CD4-positive, alpha-beta memory T cell (primary cell): ENCODE data around the gene METTL1. TPM values are rescaled to one million over a fixed set of nuclear protein-coding genes. Genes with fewer than 3 reads are reported as not detected.

ENCODE experiments used
- CTCF ChIA-PET: fragments of 350-600 bp; sonication (Branson Sonifier 250); formaldehyde crosslinking; loops from one replicate; lab custom pipeline; 2021; ENCODE audit warnings: inconsistent platforms; ENCODE audit not compliant: partially characterized antibody; lab: Charles Lee
- POLR2A ChIA-PET: fragments of 350-600 bp; sonication (Branson Sonifier 250); formaldehyde crosslinking; loops from one replicate; lab custom pipeline; 2021; ENCODE audit not compliant: partially characterized antibody; lab: Charles Lee
- DNase-seq, 5 donors: peaks; one replicate each; pipeline versions ENCODE4 v3.0.0 to v3.0.0-alpha.2; 2020 to 2022; ENCODE audit warnings: mixed read lengths in 1 of 5
- H3K27ac ChIP-seq: one replicate; pipeline ENCODE4 v1.7.0; 2013; ENCODE audit warnings: low read depth, low read length
- H3K27me3 ChIP-seq: 2 replicates; pipeline ENCODE4 v1.7.0; 2013; ENCODE audit warnings: mild to moderate bottlenecking, low read length, moderate library complexity; ENCODE audit not compliant: insufficient read depth
- H3K36me3 ChIP-seq: 2 replicates; pipeline ENCODE4 v1.7.0; 2013; ENCODE audit warnings: mild to moderate bottlenecking, low read length, moderate library complexity; ENCODE audit not compliant: insufficient read depth
- H3K4me1 ChIP-seq: 2 replicates; pipeline ENCODE4 v1.7.0; 2013; ENCODE audit warnings: mild to moderate bottlenecking, low read length, moderate library complexity; ENCODE audit not compliant: insufficient read depth
- H3K4me3 ChIP-seq, 2 donors: one replicate each; pipeline ENCODE4 v1.7.0; 2013; ENCODE audit warnings: low read length in 2 of 2, mild to moderate bottlenecking in 1 of 2
- H3K9me3 ChIP-seq, 2 donors: one replicate each; pipeline ENCODE4 v1.7.0; 2013; ENCODE audit warnings: low read length in 2 of 2, control low read depth in 1 of 2; ENCODE audit not compliant: control insufficient read depth in 1 of 2
- H3K27ac Mint-ChIP-seq, 7 donors: one replicate each; pipeline ENCODE4 v1.8.0; 2020 to 2021; ENCODE audit warnings: mixed read lengths in 7 of 7, mild to moderate bottlenecking in 6 of 7, inconsistent platforms in 3 of 7, moderate library complexity in 3 of 7
- H3K27me3 Mint-ChIP-seq, 2 donors: one replicate each; pipeline ENCODE4 v1.8.0; 2020 to 2021; ENCODE audit warnings: mixed read lengths in 2 of 2
- H3K36me3 Mint-ChIP-seq, 2 donors: one replicate each; pipeline ENCODE4 v1.8.0; 2020 to 2021; ENCODE audit warnings: mixed read lengths in 2 of 2, inconsistent platforms in 1 of 2, mild to moderate bottlenecking in 1 of 2
- H3K4me1 Mint-ChIP-seq, 4 donors: one replicate each; pipeline ENCODE4 v1.8.0; 2020 to 2021; ENCODE audit warnings: mixed read lengths in 4 of 4, mild to moderate bottlenecking in 1 of 4
- H3K4me3 Mint-ChIP-seq, 8 donors: one replicate each; pipeline ENCODE4 v1.8.0; 2020 to 2021; ENCODE audit warnings: mixed read lengths in 8 of 8, mild to moderate bottlenecking in 7 of 8, moderate library complexity in 6 of 8, inconsistent platforms in 3 of 8
- H3K9me3 Mint-ChIP-seq, 8 donors: one replicate each; pipeline ENCODE4 v1.8.0; 2020 to 2021; ENCODE audit warnings: mixed read lengths in 8 of 8, mild to moderate bottlenecking in 5 of 8, inconsistent platforms in 3 of 8, moderate library complexity in 1 of 8
- intact Hi-C: fragments of 100-400 bp; cut with micrococcal nuclease; formaldehyde crosslinking; loops from one replicate; pipeline ENCODE4 v1.15.1; 2023
- polyA plus RNA-seq, 2 donors: library from polyadenylated mRNA; unstranded; fragments of 300-500 nt; fragmentation: Illumina TruSeq; gene quantifications; one replicate each; pipeline ENCODE4 v1.2.3, GENCODE V29; 2021
- total RNA-seq, 2 experiments: library from RNA; stranded (reverse); gene quantifications; one replicate each; pipeline ENCODE4 v1.2.3, GENCODE V29; 2021

The METTL1 gene
- total and polyA plus RNA-seq, 4 experiments from 2014 or later, result 9.9 to 19.1 (median 13.6) TPM

DNA sequence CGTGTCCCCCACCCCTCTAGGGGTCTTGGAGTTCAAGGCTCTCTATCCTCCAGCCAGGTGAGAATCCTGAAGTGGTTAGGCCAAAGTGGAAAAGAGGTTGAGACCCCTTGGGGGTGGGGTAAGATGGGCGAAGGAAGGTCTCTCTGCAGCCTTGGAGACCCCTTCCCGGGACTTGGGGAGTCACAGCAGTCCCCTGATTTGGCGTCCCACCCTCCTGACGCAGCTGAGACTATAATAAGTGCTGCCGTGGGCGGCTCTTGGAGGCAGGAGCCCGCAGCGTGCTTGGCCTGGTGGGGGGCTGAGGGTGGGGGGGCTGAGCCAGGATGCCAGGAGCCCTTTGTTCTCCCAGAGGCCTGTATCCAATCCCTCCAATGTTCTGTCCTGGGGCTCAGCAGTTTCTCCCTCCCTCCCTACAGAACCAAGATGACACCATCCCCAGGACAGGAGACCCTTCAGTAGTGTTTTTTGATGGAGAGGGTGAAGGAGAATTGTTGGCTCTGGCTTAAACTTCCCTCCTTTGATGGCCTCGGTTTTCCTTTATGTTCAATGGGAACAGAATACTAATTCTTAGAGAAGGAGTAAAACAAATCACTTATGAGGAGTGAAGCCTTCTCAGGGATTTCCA, 31.9 kb downstream of the METTL1 start:
- Mint-ChIP-seq H3K4me3 (peak overlapping the region; percentile 17 to 98 (median 82)), H3K9me3 (peaks cover 0 to 3% (median 0%) of the 10 kb centered on the region in 8 donors), H3K36me3 (peaks cover 14 to 40% of the 10 kb centered on the region in 2 donors), H3K4me1 (peaks cover 29 to 64% (median 48%) of the 10 kb centered on the region in 4 donors), H3K27me3 (no peaks in the 10 kb centered on the region), H3K27ac (peak overlapping the region; percentile 88 to 99 (median 93))
- POLR2A ChIA-PET, result interaction anchor here (1.8 to 3.4 kb wide), 7 partner anchors 11 to 46 kb away, joined by 5 to 32 read pairs (median 16); partner anchors contain the start of genes CDK4 and OS9
- DNase-seq, result no peak
- intact Hi-C loops, result loop anchor here (2.0 to 5.0 kb wide), 4 partner anchors 15 to 278 kb away; partner anchors contain the start of genes ARHGAP9, DDIT3 and MARCHF9
- H3K9me3 ChIP-seq, result no peaks in the 10 kb centered on the region
- peaks cover 60% of the 10 kb centered on the region for H3K4me1 ChIP-seq
- no peaks in the 10 kb centered on the region for H3K27me3 ChIP-seq
- peaks cover 15% of the 10 kb centered on the region for H3K36me3 ChIP-seq
- CTCF ChIA-PET, result interaction anchor here (1.0 to 6.3 kb wide), 6 partner anchors 14 to 281 kb away, joined by 3 to 51 read pairs (median 8); partner anchors contain the start of gene MARCHF9
- peak overlapping the region; percentile 7 to 96 for H3K4me3 ChIP-seq
- peak overlapping the region; percentile 92 for H3K27ac ChIP-seq

- no peaks in the 10 kb centered on the region for H3K9me3 ChIP-seq
- H3K4me3 ChIP-seq, result no peak overlapping the region
These were observed 32.5 kb downstream of the METTL1 start for GRCh38 chr12:57739387-57739786.

GRCh38 chr12:57738661-57739237, 33.2 kb downstream of the METTL1 start, which contains the start of gene AGAP2:
AGAP2 (minus strand) TSS chr12:57738742; CDS start chr12:57738246, 496 bp downstream.
- peak within 1 kb of the TSS; percentile 85 to 98 (median 91) for H3K27ac Mint-ChIP-seq
- CTCF ChIA-PET, result interaction anchor here (1.0 to 1.1 kb wide), 2 partner anchors 14 to 18 kb away, joined by 3 to 5 read pairs; no protein-coding TSS in a partner anchor
- no peak for DNase-seq

More at GRCh38 chr12:57739387-57739786, 32.5 kb downstream of the METTL1 start:
- Mint-ChIP-seq H3K4me1 (peaks cover 32 to 64% (median 48%) of the 10 kb centered on the region in 4 donors), H3K36me3 (peaks cover 20 to 42% of the 10 kb centered on the region in 2 donors), H3K4me3 (peak overlapping the region; percentile 61 to 78 (median 72)), H3K27me3 (no peaks in the 10 kb centered on the region), H3K9me3 (peaks cover 0 to 2% (median 0%) of the 10 kb centered on the region in 8 donors), H3K27ac (peak overlapping the region; percentile 85 to 98 (median 91))
- POLR2A ChIA-PET, result interaction anchor here (0.7 to 2.5 kb wide), 2 partner anchors 13 to 15 kb away, joined by 3 to 11 read pairs; no protein-coding TSS in a partner anchor
- Histone ChIP-seq H3K27me3 (no peaks in the 10 kb centered on the region), H3K36me3 (peaks cover 21% of the 10 kb centered on the region), H3K27ac (peak overlapping the region; percentile 92), H3K4me1 (peaks cover 58% of the 10 kb centered on the region)
- intact Hi-C loops, result no loop called here
- CTCF ChIA-PET, result interaction anchor here (1.0 to 1.1 kb wide), 2 partner anchors 15 to 17 kb away, joined by 3 to 5 read pairs; no protein-coding TSS in a partner anchor
- no peak for DNase-seq

DNA sequence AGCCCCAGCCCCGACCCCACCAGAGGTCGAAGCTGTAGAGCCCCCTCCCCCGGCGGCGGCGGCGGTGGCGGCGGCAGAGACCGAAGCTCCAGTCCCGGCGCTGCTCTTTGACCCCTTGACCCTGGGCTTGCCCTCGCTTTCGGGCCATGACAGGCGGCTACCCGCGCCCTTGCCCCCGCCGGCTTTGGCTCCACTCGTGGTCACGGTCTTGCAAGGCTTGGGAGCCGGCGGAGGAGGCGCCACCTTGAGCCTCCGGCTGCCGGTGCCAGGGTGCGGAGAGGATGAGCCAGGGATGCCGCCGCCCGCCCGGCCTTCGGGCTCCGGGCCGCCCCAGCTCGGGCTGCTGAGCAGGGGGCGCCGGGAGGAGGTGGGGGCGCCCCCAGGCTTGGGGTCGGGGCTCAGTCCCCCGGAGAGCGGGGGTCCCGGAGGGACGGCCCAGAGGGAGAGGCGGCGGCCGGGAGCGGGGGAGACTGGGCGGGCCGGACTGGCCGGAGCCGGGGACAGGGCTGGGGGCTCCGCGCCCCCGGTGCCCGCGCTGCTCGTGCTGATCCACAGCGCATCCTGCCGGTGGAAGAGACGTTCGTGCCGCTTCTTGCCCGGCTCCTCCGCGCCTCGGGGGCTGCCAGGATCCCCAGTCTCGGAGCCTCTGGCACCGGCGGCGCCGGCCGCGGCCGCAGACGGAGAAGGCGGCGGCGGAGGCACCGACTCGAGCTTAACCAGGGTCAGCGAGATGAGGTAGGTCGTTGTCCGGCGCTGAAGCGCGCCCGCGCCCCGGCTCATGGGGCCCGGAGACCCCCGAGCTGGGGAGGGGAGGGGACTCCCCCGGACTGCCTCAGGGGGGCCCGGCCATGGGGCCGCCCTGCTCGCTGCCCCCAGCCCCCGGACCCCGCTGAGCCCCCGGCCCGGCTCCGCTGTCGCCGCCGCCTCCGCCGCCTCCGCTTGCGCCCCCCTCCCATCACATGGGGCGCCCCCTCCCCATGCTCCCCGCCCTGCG, 34.1 kb downstream of the METTL1 start:
- peaks cover 44% of the 10 kb centered on the region for H3K4me1 ChIP-seq
- Mint-ChIP-seq H3K27ac (no peak overlapping the region), H3K9me3 (peaks cover 0 to 1% (median 0%) of the 10 kb centered on the region in 8 donors), H3K27me3 (no peaks in the 10 kb centered on the region), H3K36me3 (peaks cover 23 to 52% of the 10 kb centered on the region in 2 donors), H3K4me1 (peaks cover 29 to 57% (median 43%) of the 10 kb centered on the region in 4 donors), H3K4me3 (no peak overlapping the region)
- intact Hi-C loops, result no loop called here
- H3K27ac ChIP-seq, result no peak overlapping the region
- ChIA-PET POLR2A (no interaction called here), CTCF (no interaction called here)
- H3K4me3 ChIP-seq, result no peak overlapping the region
- H3K36me3 ChIP-seq, result peaks cover 37% of the 10 kb centered on the region
- no peaks in the 10 kb centered on the region for H3K9me3 ChIP-seq
- no peaks in the 10 kb centered on the region for H3K27me3 ChIP-seq
- no peak for DNase-seq

More at GRCh38 chr12:57738661-57739237, 33.2 kb downstream of the METTL1 start, which contains the start of gene AGAP2:
- POLR2A ChIA-PET, result interaction anchor here (0.7 kb wide), 1 partner anchor 15 kb away, joined by 3 read pairs; no protein-coding TSS in a partner anchor
- Histone ChIP-seq H3K4me1 (peaks cover 51% of the 10 kb centered on the region), H3K4me3 (no peak within 1 kb of the TSS), H3K36me3 (peaks cover 27% of the 10 kb centered on the region), H3K27ac (peak within 1 kb of the TSS; percentile 92), H3K27me3 (no peaks in the 10 kb centered on the region), H3K9me3 (no peaks in the 10 kb centered on the region)
- peak within 1 kb of the TSS; percentile 61 to 78 (median 72) for H3K4me3 Mint-ChIP-seq
- H3K4me1 Mint-ChIP-seq, result peaks cover 29 to 59% (median 44%) of the 10 kb centered on the region in 4 donors
- peaks cover 0 to 1% (median 0%) of the 10 kb centered on the region in 8 donors for H3K9me3 Mint-ChIP-seq
- H3K36me3 Mint-ChIP-seq, result peaks cover 22 to 46% of the 10 kb centered on the region in 2 donors
- intact Hi-C loops, result no loop called here
- no peaks in the 10 kb centered on the region for H3K27me3 Mint-ChIP-seq

DNA sequence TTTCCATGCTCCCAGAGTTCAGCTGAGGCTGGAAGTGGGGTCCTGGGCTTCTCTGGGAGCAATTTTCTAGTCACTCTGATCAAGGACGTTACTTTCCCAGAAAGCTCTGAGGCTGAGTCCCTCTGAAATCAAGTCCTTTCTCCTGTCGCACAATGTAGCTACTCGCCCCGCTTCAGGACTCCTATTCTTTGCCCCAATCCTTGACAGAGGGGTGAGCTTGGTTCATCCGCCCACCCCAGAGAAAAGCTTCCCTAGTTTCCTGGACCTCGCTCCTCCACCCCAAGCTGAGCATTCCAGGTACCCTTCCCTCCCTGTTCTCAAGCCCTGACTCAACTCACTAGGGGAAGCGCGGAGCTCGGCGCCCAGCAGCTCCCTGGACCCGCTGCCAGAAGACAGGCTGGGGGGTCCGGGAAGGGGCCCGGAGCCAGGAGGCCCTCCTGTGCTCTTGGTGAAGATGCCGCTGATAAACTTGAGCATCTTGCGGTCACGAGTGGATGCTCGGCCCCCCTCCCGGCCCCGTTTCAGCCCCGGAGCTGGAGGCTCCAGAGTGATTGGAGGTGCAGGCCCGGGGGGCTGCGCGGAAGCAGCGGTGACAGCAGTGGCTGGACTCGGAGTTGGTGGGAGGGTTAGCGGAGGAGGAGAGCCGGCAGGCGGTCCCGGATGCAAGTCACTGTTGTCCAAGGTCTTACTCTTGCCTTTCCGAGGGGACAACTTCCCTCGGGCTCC, 35.0 kb downstream of the METTL1 start:
- H3K9me3 Mint-ChIP-seq, result peaks cover 0 to 1% (median 0%) of the 10 kb centered on the region in 8 donors
- H3K27ac Mint-ChIP-seq, result peak overlapping the region in 4 of 7 donors; percentile 48 to 68 (median 64)
- intact Hi-C loops, result no loop called here
- Histone ChIP-seq H3K4me3 (no peak overlapping the region), H3K9me3 (no peaks in the 10 kb centered on the region), H3K27ac (no peak overlapping the region), H3K4me1 (peaks cover 36% of the 10 kb centered on the region), H3K36me3 (peaks cover 46% of the 10 kb centered on the region), H3K27me3 (no peaks in the 10 kb centered on the region)
- H3K4me3 Mint-ChIP-seq, result peak overlapping the region in 1 of 8 donors; percentile 73
- DNase-seq, result peak in 1 of 5 donors; percentile 30
- CTCF ChIA-PET, result interaction anchor here (1.4 kb wide), 1 partner anchor 154 kb away, joined by 3 read pairs; no protein-coding TSS in a partner anchor
- POLR2A ChIA-PET, result no interaction called here
- H3K4me1 Mint-ChIP-seq, result peaks cover 24 to 50% (median 38%) of the 10 kb centered on the region in 4 donors
- H3K36me3 Mint-ChIP-seq, result peaks cover 31 to 56% of the 10 kb centered on the region in 2 donors
- no peaks in the 10 kb centered on the region for H3K27me3 Mint-ChIP-seq
